ENCODE measurements around the gene ATXN3.
"Not testable (repeated sequence)": the region's sequence is repeated elsewhere in the genome, so short reads cannot be mapped to it uniquely, and the experiment has no call there.

Gene ATXN3

GRCh38 chr14:92058006-92058917 lies 48.1 kb downstream of the ATXN3 start:
- Histone ChIP-seq H3K27me3 (replicated peaks; ENCODE audit: control insufficient read depth, insufficient read depth, low read length) (no peaks in the 10 kb centered on the region), H3K4me3 (replicated peaks; ENCODE audit: low read depth, low read length) (no peak overlapping the region), H3K36me3 (ENCODE audit: control insufficient read depth, insufficient read depth, low read length) (no peaks in the 10 kb centered on the region)
- TF ChIP-seq CTCF (IDR thresholded peaks at IDR 0.05; ENCODE audit: insufficient read depth, low read length, poor library complexity, severe bottlenecking), result no peak
- DNase-seq (ENCODE audit: extremely low read depth, insufficient read length), result no peak

- Histone ChIP-seq H3K4me3 (replicated peaks; ENCODE audit: low read depth, low read length) (no peak overlapping the region), H3K36me3 (ENCODE audit: control insufficient read depth, insufficient read depth, low read length) (no peaks in the 10 kb centered on the region), H3K27me3 (replicated peaks; ENCODE audit: control insufficient read depth, insufficient read depth, low read length) (no peaks in the 10 kb centered on the region)
- no peak for TF ChIP-seq CTCF (IDR thresholded peaks at IDR 0.05; ENCODE audit: insufficient read depth, low read length, poor library complexity, severe bottlenecking)
- DNase-seq (ENCODE audit: extremely low read depth, insufficient read length), result no peak
Measured at GRCh38 chr14:92049781-92050180, 56.6 kb downstream of the ATXN3 start.

- H3K27me3 ChIP-seq (replicated peaks; ENCODE audit: control insufficient read depth, insufficient read depth, low read length); H3K36me3 ChIP-seq (ENCODE audit: control insufficient read depth, insufficient read depth, low read length); H3K4me3 ChIP-seq (replicated peaks; ENCODE audit: low read depth, low read length); DNase-seq (ENCODE audit: extremely low read depth, insufficient read length): not testable (repeated sequence)
Measured at GRCh38 chr14:92049221-92049620, 57.2 kb downstream of the ATXN3 start.

- DNase-seq (ENCODE audit: extremely low read depth, insufficient read length); H3K27me3 ChIP-seq (replicated peaks; ENCODE audit: control insufficient read depth, insufficient read depth, low read length); H3K4me3 ChIP-seq (replicated peaks; ENCODE audit: low read depth, low read length); H3K36me3 ChIP-seq (ENCODE audit: control insufficient read depth, insufficient read depth, low read length): not testable (repeated sequence)
Measured at GRCh38 chr14:92045904-92046303, 60.5 kb downstream of the ATXN3 start.

GRCh38 chr14:92041766-92042165 lies 64.6 kb downstream of the ATXN3 start:
- not testable (repeated sequence) for DNase-seq (ENCODE audit: extremely low read depth, insufficient read length); H3K36me3 ChIP-seq (ENCODE audit: control insufficient read depth, insufficient read depth, low read length); H3K27me3 ChIP-seq (replicated peaks; ENCODE audit: control insufficient read depth, insufficient read depth, low read length); H3K4me3 ChIP-seq (replicated peaks; ENCODE audit: low read depth, low read length)

GRCh38 chr14:92041203-92041602 lies 65.2 kb downstream of the ATXN3 start:
- no peak for TF ChIP-seq CTCF (IDR thresholded peaks at IDR 0.05; ENCODE audit: insufficient read depth, low read length, poor library complexity, severe bottlenecking)
- DNase-seq (ENCODE audit: extremely low read depth, insufficient read length), result no peak
- Histone ChIP-seq H3K4me3 (replicated peaks; ENCODE audit: low read depth, low read length) (peak overlapping the region; percentile 79), H3K36me3 (ENCODE audit: control insufficient read depth, insufficient read depth, low read length) (no peaks in the 10 kb centered on the region), H3K27me3 (replicated peaks; ENCODE audit: control insufficient read depth, insufficient read depth, low read length) (no peaks in the 10 kb centered on the region)

GRCh38 chr14:92040431-92041051 lies 65.8 kb downstream of the ATXN3 start:
- H3K27me3 ChIP-seq (replicated peaks; ENCODE audit: control insufficient read depth, insufficient read depth, low read length), result no peaks in the 10 kb centered on the region
- H3K36me3 ChIP-seq (ENCODE audit: control insufficient read depth, insufficient read depth, low read length), result no peaks in the 10 kb centered on the region
- H3K4me3 ChIP-seq (replicated peaks; ENCODE audit: low read depth, low read length), result peak overlapping the region; percentile 79
- DNase-seq (ENCODE audit: extremely low read depth, insufficient read length), result no peak
- no peak for TF ChIP-seq CTCF (IDR thresholded peaks at IDR 0.05; ENCODE audit: insufficient read depth, low read length, poor library complexity, severe bottlenecking)

Measured in GM06990 (cell line).